Stomach (tissue), 9 donors: ENCODE data around the gene SEMA3F. TPM values are rescaled to one million over a fixed set of nuclear protein-coding genes. Genes with fewer than 3 reads are reported as not detected.

Source experiments
- DNase-seq, 2 donors: peaks; one replicate each; pipeline versions ENCODE4 v3.0.0 to v3.0.0-alpha.2; 2013 to 2019
- H3K27ac ChIP-seq, 5 donors: fragments of 200-600 bp in 4 of 5; sonication (generic) in 4 of 5; one replicate each; pipeline ENCODE4 v1.5.1; 2013 to 2019; ENCODE audit warnings: mild to moderate bottlenecking in 1 of 5, moderate library complexity in 1 of 5
- H3K27me3 ChIP-seq, 3 donors: fragments of 200-600 bp; sonication (generic); one replicate each; pipeline ENCODE4 v1.5.1; 2017 to 2019; ENCODE audit warnings: mixed run types in 1 of 3
- H3K36me3 ChIP-seq, 4 donors: fragments of 200-600 bp; sonication (generic); 1 replicate in 3 of 4; 2 replicates in 1 of 4; pipeline ENCODE4 v1.5.1; 2016 to 2019
- H3K4me1 ChIP-seq, 4 donors: fragments of 200-600 bp; sonication (generic); one replicate each; pipeline ENCODE4 v1.5.1; 2016 to 2019
- H3K4me3 ChIP-seq, 4 donors: fragments of 200-600 bp; sonication (generic) in 3 of 4; one replicate each; pipeline ENCODE4 v1.5.1; 2016 to 2019; ENCODE audit warnings: mild to moderate bottlenecking in 1 of 4
- H3K9me3 ChIP-seq, 4 donors: fragments of 200-600 bp; sonication (generic); one replicate each; pipeline ENCODE4 v1.5.1; 2016 to 2019
- CTCF ChIP-seq, 7 experiments: fragments of 450-650 bp in 4 of 7; fragments of 200-600 bp in 3 of 7; sonication (generic) in 3 of 7; IDR thresholded peaks; one replicate each; pipeline ENCODE4 v1.5.1; 2016 to 2019; ENCODE audit warnings: antibody characterized with exemption in 7 of 7, control low read depth in 2 of 7, mild to moderate bottlenecking in 1 of 7
- EP300 ChIP-seq: sonication (generic); formaldehyde crosslinking; IDR thresholded peaks from one replicate; pipeline ENCODE4 v1.6.1; 2017; ENCODE audit warnings: antibody characterized with exemption
- POLR2A ChIP-seq, 4 donors: fragments of 450-650 bp; IDR thresholded peaks; one replicate each; pipeline ENCODE4 v1.6.1; 2016; ENCODE audit warnings: antibody characterized with exemption in 4 of 4, control low read depth in 2 of 4, mild to moderate bottlenecking in 1 of 4, moderate library complexity in 1 of 4
- POLR2AphosphoS5 ChIP-seq, 3 donors: sonication (generic); formaldehyde crosslinking; IDR thresholded peaks; one replicate each; pipeline ENCODE4 v1.6.1; 2016; ENCODE audit warnings: antibody characterized with exemption in 3 of 3
- WGBS, 5 donors: extraction: QIAGEN DNeasy Blood & Tissue Kit in 3 of 5; methylation state at CpG; one replicate each; pipeline versions ENCODE4 v1.1.5 to v1.1.7; 2013 to 2018; 5-methylcytosine and 5-hydroxymethylcytosine counted together
- intact Hi-C: fragments of 100-400 bp; cut with DNase I; formaldehyde crosslinking; loops from one replicate; pipeline ENCODE4 v1.15.1; 2023; ENCODE audit warnings: low total_unique reads
- polyA plus RNA-seq, 3 donors: library from polyadenylated mRNA; stranded (reverse); fragments of 200-250 nt; gene quantifications; one replicate each; pipeline ENCODE4 v1.2.3, GENCODE V29; 2013
- small RNA-seq, 4 donors: library from RNA; depleted of rRNA; stranded (forward); fragments of <200 nt; gene quantifications; one replicate each; pipeline ENCODE3, GENCODE V24; 2016
- total RNA-seq, 5 donors: library from RNA; depleted of rRNA; stranded (reverse); fragments of >200 nt; gene quantifications; one replicate each; pipeline versions ENCODE4 v1.1.0 to v1.2.3, GENCODE V29; 2014 to 2016
- donor health status: healthy with polysubstance abuse.
- donor health status: Bipolar disorder and iron deficiency.
- donor health status: healthy.

SEMA3F gene
- total and polyA plus RNA-seq, 8 donors: 8.9 to 34.5 (median 22.9) TPM

GRCh38 chr3:50237133-50237651 is 82.1 kb downstream of the SEMA3F start:
- Histone ChIP-seq H3K9me3 (no peaks in the 10 kb centered on the region), H3K36me3 (peaks cover 0 to 7% (median 3%) of the 10 kb centered on the region in 4 donors), H3K27ac (peak overlapping the region; percentile 78 to 97 (median 91)), H3K4me1 (peaks cover 59 to 75% (median 68%) of the 10 kb centered on the region in 4 donors), H3K27me3 (no peaks in the 10 kb centered on the region), H3K4me3 (peak overlapping the region; percentile 64 to 91 (median 86))
- no peak for TF ChIP-seq CTCF (IDR thresholded peaks at IDR 0.05)
- TF ChIP-seq EP300: no peak
- TF ChIP-seq POLR2A (IDR thresholded peaks at IDR 0.05): no peak
- no peak for TF ChIP-seq POLR2AphosphoS5 (IDR thresholded peaks at IDR 0.05)
- WGBS, 5 donors: 9 to 20% (median 14%) methylated on average over 6 to 7 of the region's 7 CpGs
- peak in 1 of 2 donors; percentile 73 for DNase-seq
- intact Hi-C loops: no loop called here

- Histone ChIP-seq H3K27me3 (no peaks in the 10 kb centered on the region), H3K36me3 (peaks cover 0 to 7% (median 3%) of the 10 kb centered on the region in 4 donors), H3K4me1 (peaks cover 67 to 82% (median 76%) of the 10 kb centered on the region in 4 donors), H3K4me3 (peak overlapping the region; percentile 64 to 91 (median 86)), H3K9me3 (no peaks in the 10 kb centered on the region), H3K27ac (peak overlapping the region; percentile 78 to 97 (median 91))
- intact Hi-C loops: no loop called here
- TF ChIP-seq POLR2AphosphoS5 (IDR thresholded peaks at IDR 0.05) (peak; percentile 59 to 77 (median 76)), POLR2A (IDR thresholded peaks at IDR 0.05) (no peak)
- 2 to 4% (median 3%) methylated on average over 23 to 31 of the region's 31 CpGs for WGBS, 5 donors
- DNase-seq: peak; percentile 77 to 95
These were observed 82.8 kb downstream of the SEMA3F start for GRCh38 chr3:50237754-50238548.

GRCh38 chr3:50238549-50239026 is 83.5 kb downstream of the SEMA3F start:
- WGBS, 5 donors: 0 to 15% (median 11%) methylated on average over 1 to 7 of the region's 7 CpGs
- intact Hi-C loops: no loop called here

More at GRCh38 chr3:50238549-50239026, 83.5 kb downstream of the SEMA3F start:
- H3K27me3 ChIP-seq: no peaks in the 10 kb centered on the region
- peaks cover 0 to 7% (median 3%) of the 10 kb centered on the region in 4 donors for H3K36me3 ChIP-seq
- peak overlapping the region; percentile 78 to 97 (median 91) for H3K27ac ChIP-seq
- peak; percentile 83 to 95 for DNase-seq
- H3K4me3 ChIP-seq: peak overlapping the region; percentile 64 to 91 (median 86)
- no peaks in the 10 kb centered on the region for H3K9me3 ChIP-seq
- H3K4me1 ChIP-seq: peaks cover 73 to 89% (median 82%) of the 10 kb centered on the region in 4 donors
- TF ChIP-seq POLR2AphosphoS5 (IDR thresholded peaks at IDR 0.05): peak in 2 of 3 donors; percentile 36 to 50
- TF ChIP-seq EP300: no peak
- TF ChIP-seq CTCF (IDR thresholded peaks at IDR 0.05): no peak
- TF ChIP-seq POLR2A (IDR thresholded peaks at IDR 0.05): no peak

Small RNA genes lying within 50 kb of the gene (small RNA-seq; reads per million reads assigned to genes)
- gene MIR566: 0 reads per million in 4 donors
- 0 reads per million in 4 donors for gene MIR5787

Other genes with a start within 250 kb of the SEMA3F start
- 10 to 100 TPM in 4 of 5 donors, 1 to 10 TPM in 1; 3.9 to 33.8 (median 11.6) TPM for gene MON1A, start 225.5 kb upstream of the SEMA3F start, total RNA-seq
- gene MON1A, start 225.5 kb upstream of the SEMA3F start, polyA plus RNA-seq: 1 to 10 TPM; 6.1 to 8.2 (median 7.7) TPM
- 100 to 1,000 TPM; 133 to 239 (median 139) TPM for gene RBM6, start 215.2 kb upstream of the SEMA3F start, total RNA-seq
- gene RBM6, start 215.2 kb upstream of the SEMA3F start, polyA plus RNA-seq: 100 to 1,000 TPM in 1 of 3 donors, 10 to 100 TPM in 2; 87.0 to 107 (median 98.3) TPM
- 100 to 1,000 TPM; 246 to 464 (median 290) TPM for gene RBM5, start 66.4 kb upstream of the SEMA3F start, total RNA-seq
- gene RBM5, start 66.4 kb upstream of the SEMA3F start, polyA plus RNA-seq: 10 to 100 TPM; 25.0 to 89.4 (median 30.1) TPM
- not detected for gene GNAT1, start 36.3 kb downstream of the SEMA3F start, total RNA-seq
- gene GNAT1, start 36.3 kb downstream of the SEMA3F start, polyA plus RNA-seq: not detected
- gene SLC38A3, start 49.9 kb downstream of the SEMA3F start, total RNA-seq: 1 to 10 TPM in 1 of 5 donors, not detected in 4; 3.1 TPM
- 1 to 10 TPM in 1 of 3 donors, under 1 TPM in 2; 0.15 to 1.1 (median 0.93) TPM for gene SLC38A3, start 49.9 kb downstream of the SEMA3F start, polyA plus RNA-seq
- gene GNAI2, start 80.9 kb downstream of the SEMA3F start, total RNA-seq: 100 to 1,000 TPM in 2 of 5 donors, 10 to 100 TPM in 3; 73.7 to 211 (median 98.5) TPM
- gene GNAI2, start 80.9 kb downstream of the SEMA3F start, polyA plus RNA-seq: 10 to 100 TPM; 61.1 to 73.5 (median 68.3) TPM
- gene SEMA3B, start 113.8 kb downstream of the SEMA3F start, total RNA-seq: 100 to 1,000 TPM in 4 of 5 donors, 10 to 100 TPM in 1; 53.6 to 310 (median 129) TPM
- 10 to 100 TPM; 40.1 to 79.9 (median 42.0) TPM for gene SEMA3B, start 113.8 kb downstream of the SEMA3F start, polyA plus RNA-seq
- not detected for gene LSMEM2, start 123.8 kb downstream of the SEMA3F start, total RNA-seq
- gene LSMEM2, start 123.8 kb downstream of the SEMA3F start, polyA plus RNA-seq: under 1 TPM in 2 of 3 donors, not detected in 1; 0.31 to 0.58 TPM
- gene IFRD2, start 137.1 kb downstream of the SEMA3F start, total RNA-seq: 100 to 1,000 TPM in 3 of 5 donors, 10 to 100 TPM in 2; 69.9 to 254 (median 193) TPM
- gene IFRD2, start 137.1 kb downstream of the SEMA3F start, polyA plus RNA-seq: 100 to 1,000 TPM in 2 of 3 donors, 10 to 100 TPM in 1; 98.1 to 118 (median 108) TPM
- gene HYAL3, start 144.1 kb downstream of the SEMA3F start, total RNA-seq: 1 to 10 TPM in 3 of 5 donors, not detected in 2; 1.3 to 3.9 (median 1.3) TPM
- gene HYAL3, start 144.1 kb downstream of the SEMA3F start, polyA plus RNA-seq: 1 to 10 TPM; 5.0 to 7.9 (median 7.7) TPM
- 100 to 1,000 TPM in 1 of 5 donors, 10 to 100 TPM in 3, 1 to 10 TPM in 1; 3.1 to 107 (median 22.3) TPM for gene NAA80, start 144.1 kb downstream of the SEMA3F start, total RNA-seq
- gene NAA80, start 144.1 kb downstream of the SEMA3F start, polyA plus RNA-seq: 10 to 100 TPM in 1 of 3 donors, 1 to 10 TPM in 2; 8.7 to 16.4 (median 9.7) TPM
- gene HYAL1, start 148.2 kb downstream of the SEMA3F start, total RNA-seq: 10 to 100 TPM in 1 of 5 donors, 1 to 10 TPM in 3, not detected in 1; 1.8 to 38.4 (median 5.3) TPM
- gene HYAL1, start 148.2 kb downstream of the SEMA3F start, polyA plus RNA-seq: 10 to 100 TPM in 2 of 3 donors, 1 to 10 TPM in 1; 6.3 to 25.8 (median 12.7) TPM
- gene HYAL2, start 167.4 kb downstream of the SEMA3F start, total RNA-seq: 10 to 100 TPM; 11.1 to 96.4 (median 26.8) TPM
- 10 to 100 TPM; 24.7 to 47.6 (median 30.4) TPM for gene HYAL2, start 167.4 kb downstream of the SEMA3F start, polyA plus RNA-seq
- 10 to 100 TPM in 3 of 5 donors, 1 to 10 TPM in 1, not detected in 1; 2.3 to 63.4 (median 25.6) TPM for gene TUSC2, start 172.9 kb downstream of the SEMA3F start, total RNA-seq
- gene TUSC2, start 172.9 kb downstream of the SEMA3F start, polyA plus RNA-seq: 10 to 100 TPM; 40.3 to 48.1 (median 46.3) TPM
- gene RASSF1, start 185.5 kb downstream of the SEMA3F start, total RNA-seq: 10 to 100 TPM; 16.5 to 33.2 (median 22.6) TPM
- 10 to 100 TPM; 27.8 to 37.3 (median 29.6) TPM for gene RASSF1, start 185.5 kb downstream of the SEMA3F start, polyA plus RNA-seq
- gene ZMYND10, start 190.4 kb downstream of the SEMA3F start, total RNA-seq: 10 to 100 TPM in 1 of 5 donors, under 1 TPM in 3, not detected in 1; 0.87 to 61.4 (median 0.91) TPM
- 1 to 10 TPM in 2 of 3 donors, under 1 TPM in 1; 0.87 to 3.7 (median 1.2) TPM for gene ZMYND10, start 190.4 kb downstream of the SEMA3F start, polyA plus RNA-seq
- gene NPRL2, start 195.5 kb downstream of the SEMA3F start, total RNA-seq: 10 to 100 TPM in 3 of 5 donors, 1 to 10 TPM in 2; 4.5 to 75.0 (median 13.0) TPM
- 10 to 100 TPM; 20.8 to 27.6 (median 27.0) TPM for gene NPRL2, start 195.5 kb downstream of the SEMA3F start, polyA plus RNA-seq
- gene CYB561D2, start 195.5 kb downstream of the SEMA3F start, total RNA-seq: 10 to 100 TPM in 2 of 5 donors, 1 to 10 TPM in 2, not detected in 1; 6.1 to 16.3 (median 10.3) TPM
- 10 to 100 TPM; 10.4 to 26.1 (median 17.4) TPM for gene CYB561D2, start 195.5 kb downstream of the SEMA3F start, polyA plus RNA-seq
- gene TMEM115, start 204.2 kb downstream of the SEMA3F start, total RNA-seq: 100 to 1,000 TPM in 1 of 5 donors, 10 to 100 TPM in 4; 25.0 to 128 (median 27.4) TPM
- gene TMEM115, start 204.2 kb downstream of the SEMA3F start, polyA plus RNA-seq: 10 to 100 TPM; 14.6 to 27.7 (median 14.7) TPM